ENCODE measurements around the gene NPAS3.

DNA sequence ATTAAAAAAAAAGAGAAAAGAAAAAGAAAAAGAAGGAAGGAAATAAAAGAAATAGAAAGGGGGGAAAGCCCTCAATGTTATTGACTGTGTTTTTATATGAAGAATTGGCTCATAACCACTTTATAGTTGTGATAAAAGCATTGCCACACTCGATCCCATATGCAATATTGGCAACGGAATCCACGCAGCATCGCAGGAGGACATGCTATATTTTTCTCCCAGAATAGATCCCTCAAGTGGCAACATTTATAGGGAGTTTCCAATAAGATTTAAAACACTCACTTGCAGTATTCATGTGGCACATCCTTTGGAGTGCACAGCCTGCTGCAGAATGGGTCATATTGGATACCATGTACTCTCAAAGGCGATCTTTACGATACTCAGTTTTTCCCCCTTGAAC is 788.9 kb downstream of the NPAS3 start:
- TF ChIP-seq POLR2A (IDR thresholded peaks at IDR 0.05) = no peak
- TF ChIP-seq, protein P1, sequence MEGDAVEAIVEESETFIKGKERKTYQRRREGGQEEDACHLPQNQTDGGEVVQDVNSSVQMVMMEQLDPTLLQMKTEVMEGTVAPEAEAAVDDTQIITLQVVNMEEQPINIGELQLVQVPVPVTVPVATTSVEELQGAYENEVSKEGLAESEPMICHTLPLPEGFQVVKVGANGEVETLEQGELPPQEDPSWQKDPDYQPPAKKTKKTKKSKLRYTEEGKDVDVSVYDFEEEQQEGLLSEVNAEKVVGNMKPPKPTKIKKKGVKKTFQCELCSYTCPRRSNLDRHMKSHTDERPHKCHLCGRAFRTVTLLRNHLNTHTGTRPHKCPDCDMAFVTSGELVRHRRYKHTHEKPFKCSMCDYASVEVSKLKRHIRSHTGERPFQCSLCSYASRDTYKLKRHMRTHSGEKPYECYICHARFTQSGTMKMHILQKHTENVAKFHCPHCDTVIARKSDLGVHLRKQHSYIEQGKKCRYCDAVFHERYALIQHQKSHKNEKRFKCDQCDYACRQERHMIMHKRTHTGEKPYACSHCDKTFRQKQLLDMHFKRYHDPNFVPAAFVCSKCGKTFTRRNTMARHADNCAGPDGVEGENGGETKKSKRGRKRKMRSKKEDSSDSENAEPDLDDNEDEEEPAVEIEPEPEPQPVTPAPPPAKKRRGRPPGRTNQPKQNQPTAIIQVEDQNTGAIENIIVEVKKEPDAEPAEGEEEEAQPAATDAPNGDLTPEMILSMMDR (IDR thresholded peaks at IDR 0.05) = no peak
